SIG-M5 (cell line): ENCODE measurements around the gene PLEKHG4B.

Experiments
- DNase-seq: peaks from one replicate; lab custom pipeline; 2025; lab: John Stamatoyannopoulos, UW

The PLEKHG4B gene

DNA sequence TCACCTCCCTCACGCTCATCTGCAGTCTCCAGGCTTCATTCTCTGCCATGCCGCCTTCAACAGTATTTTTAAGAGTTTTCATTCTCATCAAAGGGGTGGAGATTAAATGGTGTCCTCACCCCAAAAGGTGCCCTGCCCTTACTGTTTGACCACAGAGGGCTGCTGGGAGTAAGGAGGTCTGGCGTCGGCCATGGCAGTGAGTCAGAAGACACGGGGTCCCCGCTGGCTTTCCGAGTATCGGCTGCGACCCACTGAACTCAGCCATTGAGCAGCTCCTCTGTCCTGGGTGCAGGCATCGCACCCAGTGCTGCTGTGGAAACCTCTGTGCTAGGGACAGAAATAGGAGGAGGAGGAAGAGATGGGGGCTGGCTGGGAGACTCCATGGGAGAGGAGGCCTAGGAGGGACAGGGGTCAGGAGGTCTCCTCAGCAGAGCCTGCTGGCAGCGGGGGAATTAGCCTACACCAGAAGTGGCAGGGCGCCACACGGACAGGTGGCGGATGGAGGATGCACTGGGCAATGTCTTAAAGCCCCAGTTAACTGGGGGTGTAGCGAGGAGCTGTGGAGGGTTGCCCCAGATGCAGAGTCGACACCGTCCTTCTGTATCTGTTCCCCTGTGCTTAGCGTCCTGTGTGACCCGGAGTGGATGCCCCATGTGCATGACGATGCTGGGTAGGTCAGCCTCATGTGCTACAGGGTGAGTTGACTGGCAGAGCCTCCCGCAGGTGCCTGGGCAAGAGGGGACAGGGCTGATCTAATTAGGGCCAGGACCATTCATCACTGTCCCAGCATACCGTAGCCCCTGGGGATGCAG, 15.4 kb upstream of the PLEKHG4B start:
- DNase-seq, result no peak

DNA sequence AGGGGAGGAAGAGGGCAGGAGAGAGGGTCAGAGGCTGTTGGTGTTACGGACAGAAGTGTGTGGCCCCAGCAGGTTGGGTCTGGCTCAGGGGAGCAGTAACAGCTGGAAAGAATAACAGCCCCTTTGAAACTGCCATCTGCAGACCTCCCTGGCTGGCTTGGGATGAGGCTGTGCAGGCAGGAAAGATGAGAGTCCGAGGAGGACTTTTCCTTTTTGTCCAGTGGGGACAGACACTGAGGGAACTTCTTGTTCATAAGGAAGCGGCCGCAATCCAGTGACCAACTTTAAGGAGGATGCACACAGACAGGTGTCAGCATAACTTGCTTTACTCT, 14.8 kb upstream of the PLEKHG4B start:
- no peak for DNase-seq

GRCh38 chr5:77546-77945, 14.4 kb upstream of the PLEKHG4B start:
- no peak for DNase-seq

DNA sequence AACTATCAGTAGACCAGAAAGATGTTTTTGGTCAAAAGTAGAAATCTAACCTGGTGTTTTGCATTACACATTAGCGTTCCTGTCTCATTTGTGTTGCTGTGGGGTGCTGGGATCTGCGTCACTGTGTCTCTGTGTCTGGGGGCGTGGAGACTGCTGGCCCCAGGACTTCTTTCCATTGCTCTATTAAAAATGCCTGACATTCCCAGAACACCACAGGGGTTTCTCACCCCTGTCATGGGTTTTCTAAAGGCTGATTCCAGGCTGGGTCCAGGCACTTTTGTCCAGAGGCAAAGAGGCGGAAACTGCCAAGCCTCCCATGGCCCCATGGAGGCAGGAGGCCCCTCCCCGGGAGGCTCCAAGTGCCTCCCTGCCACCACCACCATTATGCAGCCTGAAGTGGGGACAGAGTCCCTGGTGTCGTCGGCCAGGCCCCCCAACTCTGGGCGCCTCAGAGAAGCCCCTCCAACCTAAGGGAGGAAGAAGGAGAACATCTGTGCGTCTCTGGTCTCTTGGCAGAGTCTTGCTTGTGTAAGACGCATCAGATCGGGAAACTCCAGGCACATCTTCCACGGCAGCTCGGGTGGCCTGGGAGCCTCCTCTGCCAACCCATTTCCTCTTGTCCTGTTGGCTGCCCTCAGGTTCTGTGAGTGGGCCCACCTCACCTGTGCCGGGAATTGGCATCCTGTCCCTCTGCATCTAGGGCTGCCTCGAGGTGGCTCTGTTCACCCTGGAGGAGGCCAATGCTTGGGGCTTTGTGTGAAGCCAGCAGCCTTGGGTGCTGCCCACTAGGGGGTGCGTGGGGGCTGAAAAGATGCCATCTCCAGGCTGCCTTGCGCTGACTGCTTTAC, 13.8 kb upstream of the PLEKHG4B start:
- DNase-seq, result no peak

DNA sequence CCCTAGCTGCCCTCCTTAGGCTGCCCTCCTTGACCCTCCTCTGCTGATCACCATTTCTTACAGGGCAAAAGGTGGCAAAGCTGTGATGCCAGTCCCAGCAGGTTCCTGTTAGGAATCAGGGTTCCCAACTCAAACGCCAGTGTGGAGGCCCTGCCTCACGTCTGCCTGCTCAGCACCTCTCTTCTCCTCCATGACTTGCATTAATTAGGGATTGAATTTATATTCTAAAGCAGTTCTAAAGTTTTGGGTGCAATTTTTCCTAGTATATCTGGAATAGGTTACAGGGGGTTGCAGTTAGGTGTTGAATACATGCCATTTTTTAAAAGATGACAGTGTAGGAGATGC, 13.2 kb upstream of the PLEKHG4B start:
- DNase-seq, result no peak

DNA sequence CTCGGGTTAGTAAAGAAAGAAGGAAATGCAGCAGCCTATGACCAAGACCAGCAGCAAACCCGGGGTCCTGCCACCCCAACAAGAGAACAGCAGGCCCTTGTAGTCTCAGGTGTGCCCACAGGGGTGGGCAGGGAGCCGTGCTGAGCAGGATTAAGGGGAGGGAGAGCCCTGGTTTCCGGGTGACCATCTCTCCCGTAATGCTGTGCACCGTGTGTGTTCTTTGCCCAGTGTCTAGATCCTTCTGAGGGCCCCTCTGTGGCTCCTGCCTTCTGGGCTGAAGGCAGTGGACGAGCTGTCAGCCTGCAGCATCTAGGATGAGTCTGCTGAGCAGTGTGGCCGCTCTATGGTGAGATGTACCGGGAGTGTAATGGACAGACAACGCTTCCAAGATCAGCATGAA, 12.7 kb upstream of the PLEKHG4B start:
- DNase-seq, result no peak

GRCh38 chr5:79821-80220, 12.1 kb upstream of the PLEKHG4B start:
- DNase-seq, result no peak

GRCh38 chr5:81391-82021, 10.5 kb upstream of the PLEKHG4B start:
- DNase-seq, result no peak

DNA sequence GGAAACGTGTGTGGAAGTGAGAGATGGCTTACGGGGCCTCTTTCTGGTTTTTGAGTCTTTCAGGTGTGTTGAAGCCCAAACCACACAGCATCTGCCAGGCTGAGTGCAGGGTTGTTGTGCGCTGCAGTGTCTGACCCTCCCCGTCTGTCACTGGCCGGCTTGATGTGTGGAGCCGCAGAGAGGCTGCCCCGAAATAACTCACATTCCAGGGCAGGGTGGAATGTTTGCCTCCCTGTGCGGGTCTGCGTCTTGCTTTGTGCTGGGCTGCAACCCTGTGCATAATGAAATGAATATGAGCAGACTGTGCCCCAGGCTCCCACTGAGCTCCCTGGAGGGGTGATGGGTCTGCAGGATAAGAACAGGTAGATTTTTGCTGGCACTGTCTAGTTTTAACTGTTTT, 9.9 kb upstream of the PLEKHG4B start:
- DNase-seq, result no peak

DNA sequence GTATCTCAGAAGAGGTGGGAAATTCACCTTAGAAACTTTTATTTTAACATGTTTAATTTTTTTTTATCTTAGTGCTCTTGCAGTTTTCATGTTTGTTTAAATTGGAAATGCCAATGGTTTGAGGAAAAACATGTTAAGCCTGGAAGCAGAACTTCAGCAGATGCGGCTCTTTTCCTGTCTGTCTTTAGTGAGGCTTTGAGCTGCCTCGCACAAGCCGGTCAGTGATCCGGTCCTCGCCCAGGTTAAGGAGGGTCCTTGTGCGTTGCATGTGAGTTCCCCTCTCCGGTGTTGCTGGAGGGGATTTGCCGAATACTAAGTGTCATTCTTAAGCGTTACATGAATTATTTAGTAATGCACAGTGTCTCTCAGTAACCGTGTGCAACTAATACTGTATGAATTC, 9.4 kb upstream of the PLEKHG4B start:
- no peak for DNase-seq

DNA sequence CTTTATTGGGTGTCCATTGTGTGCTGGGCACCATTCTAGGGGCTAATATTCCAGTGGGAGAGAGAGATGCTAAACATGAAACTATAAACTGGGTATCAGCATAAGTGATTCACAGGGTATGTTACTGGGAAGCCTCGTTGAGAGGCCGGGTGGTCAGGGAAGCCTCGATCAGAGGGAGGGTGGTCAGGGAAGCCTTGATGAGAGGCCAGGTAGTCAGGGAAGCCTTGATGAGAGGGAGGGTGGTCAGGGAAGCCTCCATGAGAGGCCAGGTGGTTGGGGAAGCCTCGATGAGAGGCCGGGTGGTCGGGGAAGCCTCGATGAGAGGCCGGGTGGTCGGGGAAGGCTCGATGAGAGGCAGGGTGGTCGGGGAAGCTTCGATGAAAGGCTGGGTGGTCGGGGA, 8.9 kb upstream of the PLEKHG4B start:
- no peak for DNase-seq

DNA sequence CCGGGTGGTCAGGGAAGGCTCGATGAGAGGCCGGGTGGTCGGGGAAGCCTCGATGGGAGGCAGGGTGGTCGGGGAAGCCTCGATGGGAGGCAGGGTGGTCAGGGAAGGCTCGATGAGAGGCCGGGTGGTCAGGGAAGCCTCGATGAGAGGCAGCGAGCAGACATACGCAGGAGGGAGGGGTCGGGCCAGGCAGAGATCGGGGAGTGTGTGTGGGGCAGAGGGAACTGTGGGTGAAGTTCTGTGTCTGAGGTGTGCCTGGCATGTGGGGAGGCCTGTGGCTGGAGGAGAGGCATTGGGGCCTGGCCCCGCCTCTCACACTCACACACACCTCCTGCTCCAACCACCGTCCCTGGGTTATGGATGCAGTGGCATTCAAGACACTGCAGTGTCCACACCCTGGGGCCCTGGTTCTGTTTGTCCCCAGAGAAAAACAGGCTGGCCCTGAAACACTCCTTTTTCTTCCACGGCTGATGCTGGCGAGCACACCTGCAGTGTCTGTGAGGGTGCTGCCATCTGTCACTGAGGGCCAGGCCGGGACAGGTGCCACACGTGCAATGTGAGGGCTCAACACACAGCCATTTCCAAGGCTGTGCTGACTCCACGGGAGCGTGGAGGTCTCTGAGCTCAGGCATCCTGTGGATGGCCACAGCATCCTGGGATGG, 6.5 kb upstream of the PLEKHG4B start:
- DNase-seq, result no peak

DNA sequence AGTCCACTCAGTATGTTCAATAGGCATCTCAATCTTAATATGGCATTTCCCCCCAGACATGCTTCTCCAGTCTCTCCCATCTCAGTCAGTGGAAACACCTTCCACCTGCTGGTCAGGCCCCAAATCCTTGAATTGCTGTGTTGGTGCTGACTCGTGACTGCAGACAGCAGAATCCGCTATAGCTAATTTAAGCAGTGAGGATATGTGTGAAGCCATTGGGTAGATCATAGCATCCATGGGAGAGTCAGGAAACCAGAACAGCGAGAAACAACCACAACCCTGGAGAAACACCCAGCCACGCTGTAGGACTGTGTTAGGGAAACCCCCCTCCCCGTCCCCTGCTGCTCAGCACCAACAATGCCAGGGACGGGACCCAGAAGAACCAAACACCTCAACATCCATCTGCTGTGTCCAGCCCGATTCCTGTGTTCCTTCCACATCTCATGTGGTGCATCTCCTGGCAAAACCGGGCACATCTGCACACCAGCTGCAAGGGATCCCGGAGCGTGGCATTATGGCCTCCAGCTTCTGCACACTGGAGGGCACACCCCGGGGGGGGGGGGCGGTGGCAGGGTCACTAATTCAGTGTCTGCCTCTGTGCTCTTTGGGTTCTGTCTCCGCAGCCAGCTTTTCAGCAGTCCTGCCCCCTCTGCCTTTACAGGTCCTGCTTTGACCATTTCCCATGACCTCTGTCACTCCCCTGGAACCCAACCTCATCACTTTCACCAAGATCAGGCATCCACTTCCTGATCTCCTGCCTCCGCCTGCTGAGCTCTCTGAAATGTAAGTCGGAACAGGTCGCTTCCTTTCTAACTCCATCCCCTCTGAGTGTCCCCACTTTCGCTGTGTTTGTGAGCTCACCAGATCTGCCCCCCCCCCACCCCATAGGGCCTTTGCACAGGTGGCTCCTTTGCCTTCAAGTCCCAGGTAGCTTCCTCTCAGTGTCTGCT, 2.4 kb upstream of the PLEKHG4B start:
- no peak for DNase-seq

- DNase-seq, result no peak
Measured at GRCh38 chr5:90590-91547, 1.1 kb upstream of the PLEKHG4B start.

DNA sequence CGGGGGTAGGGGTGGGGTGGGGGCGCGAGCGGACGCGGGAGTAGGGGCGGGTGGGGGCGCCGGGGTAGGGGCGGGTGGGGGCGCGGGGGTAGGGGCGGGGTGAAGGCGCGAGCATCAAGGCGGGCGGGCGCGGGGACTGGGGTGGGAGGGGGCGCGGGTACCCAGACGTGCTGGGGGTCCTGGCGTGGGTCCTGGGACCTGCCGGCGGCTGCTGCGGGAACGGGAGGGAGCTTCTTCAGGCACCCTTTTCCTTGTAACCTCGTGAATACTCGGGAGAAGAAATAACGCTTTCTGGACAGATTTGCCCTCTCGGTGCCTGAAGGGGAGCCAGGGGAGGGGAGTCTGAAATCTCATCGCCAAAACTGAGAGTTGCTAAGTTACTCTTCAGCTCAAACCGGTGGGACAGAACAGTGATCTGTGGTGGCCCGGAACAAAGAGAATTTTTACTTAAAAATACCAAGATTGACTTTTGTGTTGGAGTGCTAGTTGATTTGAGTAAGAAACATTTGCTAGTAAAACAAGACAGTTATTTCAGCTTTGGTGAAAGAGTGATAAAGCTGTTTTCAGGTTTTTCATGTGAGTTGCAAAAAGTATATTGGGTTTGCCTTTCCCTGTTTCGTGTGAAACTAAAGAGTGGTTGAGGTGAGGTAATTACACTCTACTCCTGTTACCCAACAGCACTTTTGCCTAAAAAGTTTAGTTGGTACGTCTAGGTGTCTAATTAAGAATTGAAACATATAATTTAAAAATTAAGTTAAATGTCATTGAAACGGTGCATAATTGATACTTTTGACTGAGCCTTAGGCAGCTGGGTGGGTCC, 643 bp downstream of the PLEKHG4B start:
- no peak for DNase-seq

- no peak for DNase-seq
Measured at GRCh38 chr5:93221-93980, 1.4 kb downstream of the PLEKHG4B start.

DNA sequence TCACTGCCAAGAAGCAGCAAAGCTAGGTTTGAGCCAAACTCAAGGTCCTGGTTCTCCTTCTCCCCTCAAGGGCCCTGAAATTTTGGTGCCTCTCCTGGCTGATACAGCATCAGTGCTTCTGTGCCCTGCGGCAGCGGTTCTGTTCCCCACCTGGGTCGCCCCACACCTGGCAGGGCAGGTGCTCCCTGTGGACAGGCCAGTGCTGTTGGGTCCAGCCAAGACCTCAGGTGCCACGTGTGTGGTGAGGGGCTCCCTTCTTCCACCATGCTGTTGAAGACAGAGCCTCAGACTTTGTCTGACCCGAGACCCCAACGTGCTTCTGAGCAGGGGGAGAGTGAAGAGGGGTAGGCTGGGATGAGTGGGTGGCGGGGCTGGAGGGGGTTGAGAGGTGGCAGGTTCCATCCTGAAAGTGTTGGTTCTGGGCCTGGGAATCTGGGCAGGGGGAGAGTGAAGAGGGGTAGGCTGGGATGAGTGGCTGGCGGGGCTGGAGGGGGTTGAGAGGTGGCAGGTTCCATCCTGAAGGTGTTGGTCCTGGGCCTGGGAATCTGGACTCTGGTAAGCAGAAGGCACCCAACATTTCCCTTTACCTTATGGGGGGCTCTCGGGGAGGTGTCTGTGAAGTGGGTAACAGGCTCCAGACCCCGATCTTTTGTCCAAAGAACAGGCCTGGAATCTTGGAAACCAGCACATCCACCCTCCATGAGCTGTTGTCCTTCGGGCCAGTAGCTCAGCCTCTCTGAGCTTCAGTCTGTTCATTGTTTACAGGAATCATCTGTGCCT, 2.3 kb downstream of the PLEKHG4B start:
- no peak for DNase-seq
